SKM-1 (cell line): ENCODE data around the gene NELFA.

Experiments used
- DNase-seq: peaks from one replicate; lab custom pipeline; 2025; ENCODE audit not compliant: unreplicated experiment; lab: John Stamatoyannopoulos, UW

Gene NELFA

DNA sequence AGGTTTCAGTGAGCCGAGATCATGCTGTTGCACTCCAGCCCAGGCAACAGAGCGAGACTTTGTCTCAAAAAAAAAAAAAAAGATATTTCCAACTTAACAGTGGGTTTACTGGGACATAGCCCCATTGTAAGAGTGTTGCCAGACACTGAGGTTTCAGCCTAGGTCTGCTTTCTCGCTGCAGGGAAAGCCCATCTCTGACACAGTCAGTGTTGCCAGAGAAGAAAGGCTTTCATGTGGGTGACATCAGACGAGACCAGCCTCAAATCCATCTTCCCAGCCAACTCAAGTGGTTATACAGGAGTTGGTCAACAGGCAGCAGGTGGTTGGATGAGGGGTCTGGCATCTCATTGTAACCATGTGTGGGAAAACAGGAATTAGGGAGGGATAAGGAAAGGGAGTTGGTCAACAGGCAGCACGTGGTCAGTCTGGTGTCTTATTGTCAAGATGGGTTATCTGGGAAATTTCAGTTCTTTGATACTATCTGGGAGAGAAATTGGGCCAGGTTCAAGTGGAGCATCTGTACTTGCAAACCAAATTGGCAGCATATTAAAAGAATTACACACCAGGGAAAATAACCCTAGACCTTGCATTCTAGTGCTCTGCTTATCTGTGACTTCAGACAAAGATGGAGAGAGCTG lies 41.1 kb downstream of the NELFA start:
- DNase-seq, result no peak

DNA sequence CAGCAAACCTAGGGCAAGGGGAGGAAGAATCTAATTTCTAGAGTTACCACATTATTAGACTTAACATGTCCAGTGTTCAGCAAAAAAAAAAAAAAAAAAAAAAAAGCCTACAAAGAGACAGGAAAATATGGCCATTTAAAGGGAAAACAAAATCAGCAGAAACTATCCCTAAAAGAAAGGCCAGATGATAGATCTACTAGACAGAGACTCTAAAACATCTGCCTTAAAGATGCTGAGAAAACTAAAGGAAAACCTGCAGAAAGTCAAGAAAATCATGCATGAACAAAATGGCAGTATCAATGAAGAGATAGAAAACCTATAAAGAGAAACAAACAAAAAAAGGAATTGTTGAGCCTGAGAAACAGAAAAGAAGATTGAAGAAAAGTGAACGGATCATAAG lies 43.8 kb downstream of the NELFA start:
- no peak for DNase-seq

DNA sequence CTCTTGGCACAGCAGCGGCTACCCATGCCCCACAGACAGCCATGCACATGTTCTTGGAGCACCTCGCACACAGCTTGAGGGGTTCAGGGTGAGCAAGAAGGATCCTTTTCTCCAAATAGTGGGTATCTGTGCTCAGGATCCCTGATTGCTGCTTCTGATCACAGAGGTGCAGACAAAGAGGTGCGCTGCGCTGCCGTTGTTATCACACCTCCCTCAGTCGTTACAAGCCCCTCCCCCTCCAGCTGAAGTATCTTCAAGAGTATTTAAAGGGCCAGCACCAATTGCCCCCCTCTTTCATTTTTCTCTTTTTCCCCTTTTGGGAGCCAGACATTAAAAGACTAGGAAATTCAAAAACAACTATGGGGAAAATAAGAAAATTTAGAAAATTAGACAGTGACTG lies 44.3 kb downstream of the NELFA start:
- no peak for DNase-seq

DNA sequence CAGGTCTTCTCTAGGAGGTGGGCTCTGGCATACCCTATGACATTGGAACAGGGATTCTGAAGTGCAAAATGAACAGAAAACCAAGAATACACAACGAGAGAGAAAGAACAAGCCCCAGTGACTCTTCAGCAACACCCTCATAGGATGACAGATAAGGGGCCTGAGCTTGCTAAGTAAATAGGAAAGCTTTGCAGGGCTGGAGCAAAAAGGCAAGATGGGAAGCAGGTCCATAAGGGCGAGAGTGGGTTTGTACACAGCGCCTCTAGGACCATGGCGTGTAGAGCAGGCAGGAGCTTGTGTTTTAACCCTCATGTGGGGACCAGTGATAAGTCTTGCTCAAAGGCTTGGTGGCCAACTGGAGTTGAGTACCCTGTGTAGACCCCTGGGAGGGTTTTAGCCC lies 45.8 kb downstream of the NELFA start:
- no peak for DNase-seq

DNA sequence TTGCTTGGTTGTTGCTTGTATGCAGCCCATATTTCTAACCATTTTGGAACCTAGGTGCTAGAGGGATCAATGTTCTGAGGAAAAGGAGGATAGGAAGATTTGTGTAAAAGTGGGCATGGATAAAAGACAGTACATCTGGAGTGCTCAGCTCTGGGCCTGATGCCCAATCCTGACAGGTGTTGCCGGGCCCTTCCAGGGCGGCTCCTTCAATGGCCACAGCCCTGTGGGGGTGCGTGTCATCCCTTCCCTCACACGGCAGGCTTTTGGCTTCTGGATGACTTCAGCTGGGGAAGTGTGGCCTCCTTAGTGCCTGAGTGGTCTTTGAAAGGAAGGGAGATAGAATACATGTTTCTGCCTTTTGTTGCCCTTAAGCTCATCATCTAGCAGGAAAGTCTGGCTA lies 47.2 kb downstream of the NELFA start:
- DNase-seq, result no peak

DNA sequence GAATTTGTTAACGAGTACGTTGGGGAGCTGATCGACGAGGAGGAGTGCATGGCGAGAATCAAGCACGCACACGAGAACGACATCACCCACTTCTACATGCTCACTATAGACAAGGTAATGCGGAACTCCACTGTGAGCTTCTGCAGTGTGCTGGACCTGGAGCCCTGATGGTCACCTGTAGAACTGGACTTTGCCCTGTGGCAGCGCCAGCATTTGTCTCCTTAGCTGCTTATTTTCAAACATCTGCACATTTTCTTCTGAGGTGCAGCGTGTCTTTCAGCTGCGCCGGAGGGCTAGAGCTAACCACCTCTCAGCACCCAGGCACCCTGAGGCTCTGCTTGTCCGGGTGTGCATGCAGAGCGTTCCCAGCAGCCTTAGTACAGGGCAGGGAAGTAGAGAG lies 47.7 kb downstream of the NELFA start:
- DNase-seq, result no peak

DNA sequence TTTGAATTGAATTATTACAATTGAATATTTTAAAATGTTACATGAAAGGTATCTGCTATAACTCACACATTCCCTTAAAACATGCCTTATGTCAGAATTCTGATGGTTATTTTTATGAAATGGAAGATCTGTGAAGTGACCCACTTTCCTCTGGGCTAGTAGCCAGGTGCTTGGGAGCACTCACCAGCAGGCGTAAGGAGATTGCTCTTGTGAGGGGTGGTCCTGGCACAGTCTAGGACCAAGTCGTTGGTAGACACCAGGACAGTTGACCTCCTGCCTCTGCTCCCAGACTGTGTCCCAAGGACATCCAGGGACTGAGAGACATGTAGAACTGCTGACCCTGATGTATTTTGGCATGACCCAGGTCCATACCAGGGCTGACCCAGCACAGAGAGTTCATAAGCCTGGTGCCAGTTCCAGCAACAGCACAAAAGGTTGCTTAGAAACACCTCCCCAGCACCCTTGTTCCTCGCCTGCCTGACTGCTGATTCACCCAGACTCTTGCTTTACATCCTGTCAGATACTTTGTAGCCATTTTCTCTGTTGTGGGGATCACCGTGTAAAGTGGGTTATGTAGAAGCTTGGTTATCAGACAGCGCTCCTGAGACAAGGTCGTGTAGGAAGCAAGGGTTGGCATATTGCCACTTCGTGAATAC lies 48.5 kb downstream of the NELFA start:
- DNase-seq, result no peak

DNA sequence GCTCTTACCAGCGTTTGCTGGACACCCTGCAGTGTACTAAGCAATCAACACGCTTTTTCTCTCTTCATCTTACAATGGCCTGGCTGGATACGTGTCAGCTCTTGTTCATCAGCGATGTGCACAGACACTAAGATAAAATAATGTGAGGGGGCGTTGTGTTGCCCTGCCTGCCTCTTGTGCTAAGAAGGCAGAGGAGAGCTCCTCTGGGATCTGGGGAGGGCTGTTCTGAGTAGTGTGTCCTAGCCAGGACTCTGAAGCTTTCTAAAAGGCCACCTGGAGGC lies 49.7 kb downstream of the NELFA start:
- DNase-seq, result no peak

DNA sequence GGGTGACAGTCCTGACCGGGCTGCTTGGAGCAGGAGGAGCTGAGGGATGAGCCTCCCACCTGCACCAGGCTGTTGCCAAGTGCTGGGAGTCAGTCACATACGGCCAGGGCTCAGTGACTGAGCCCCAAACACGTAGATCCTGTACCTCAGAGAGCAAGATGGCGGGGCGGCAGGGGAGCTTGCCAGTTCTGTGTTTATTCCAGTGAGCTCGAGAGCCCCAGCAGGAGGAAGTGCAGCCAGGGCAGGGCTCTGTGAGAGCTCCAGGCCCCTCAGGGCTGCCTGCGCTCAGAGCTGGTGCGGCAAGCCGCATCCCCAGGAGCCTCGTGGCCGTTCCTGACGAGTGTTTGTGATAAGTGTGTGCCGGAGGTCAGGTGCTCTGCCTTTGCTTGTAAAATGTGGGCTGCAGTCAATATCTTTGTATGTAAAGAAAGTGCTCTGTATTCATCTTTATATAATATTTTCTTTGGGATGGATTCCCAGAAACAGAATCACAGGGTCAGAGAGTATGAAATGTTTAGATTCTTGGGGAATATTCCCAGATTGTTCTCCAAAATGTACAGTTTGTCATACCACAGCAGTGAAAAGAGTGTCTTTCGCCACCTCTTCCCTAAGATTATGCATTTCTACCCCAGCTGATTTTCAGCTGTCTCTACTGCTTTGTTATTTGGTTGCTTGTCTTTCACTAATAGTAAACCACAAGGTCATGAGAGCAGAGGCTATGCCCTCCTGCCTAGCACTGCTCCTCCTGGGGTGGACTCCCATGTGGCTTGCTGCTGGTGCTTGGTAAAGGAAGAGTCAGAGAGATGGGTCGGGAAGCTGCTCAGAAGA lies 50.3 kb downstream of the NELFA start:
- no peak for DNase-seq

DNA sequence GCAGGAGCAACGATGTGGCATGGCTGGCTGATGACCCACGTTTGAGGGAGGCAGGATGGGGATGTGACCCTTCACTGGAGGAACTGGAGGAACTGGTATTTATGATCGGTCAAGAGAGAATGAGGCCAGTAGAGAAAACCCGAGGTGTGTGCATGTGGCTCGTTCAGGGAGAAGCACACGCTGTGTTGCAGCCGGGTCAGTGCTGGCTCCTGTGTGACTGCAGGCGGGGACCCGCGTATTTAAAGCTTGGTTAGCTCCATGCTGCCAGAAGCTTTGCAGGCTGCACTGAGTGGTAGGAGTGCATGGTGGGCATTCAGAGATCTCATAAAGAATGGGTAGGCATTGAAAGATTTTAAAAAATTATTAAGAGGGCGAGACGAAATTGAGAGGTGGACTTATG lies 52.1 kb downstream of the NELFA start:
- DNase-seq, result no peak

DNA sequence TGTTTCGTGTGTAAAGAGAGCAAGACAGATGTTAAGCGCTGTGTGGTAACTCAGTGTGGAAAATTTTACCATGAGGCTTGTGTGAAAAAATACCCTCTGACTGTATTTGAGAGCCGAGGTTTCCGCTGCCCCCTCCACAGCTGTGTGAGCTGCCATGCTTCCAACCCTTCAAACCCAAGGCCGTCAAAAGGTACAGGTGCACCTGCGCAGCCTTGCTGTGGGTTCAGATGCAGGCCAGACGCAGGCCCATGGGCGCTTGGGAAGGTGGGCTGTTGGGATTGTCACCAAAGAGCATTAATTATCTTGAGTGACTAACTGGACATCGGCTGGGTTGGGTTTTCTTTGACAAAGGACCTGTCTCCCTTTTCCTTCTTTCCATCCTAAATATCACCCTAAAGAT lies 55.4 kb downstream of the NELFA start:
- DNase-seq, result no peak

DNA sequence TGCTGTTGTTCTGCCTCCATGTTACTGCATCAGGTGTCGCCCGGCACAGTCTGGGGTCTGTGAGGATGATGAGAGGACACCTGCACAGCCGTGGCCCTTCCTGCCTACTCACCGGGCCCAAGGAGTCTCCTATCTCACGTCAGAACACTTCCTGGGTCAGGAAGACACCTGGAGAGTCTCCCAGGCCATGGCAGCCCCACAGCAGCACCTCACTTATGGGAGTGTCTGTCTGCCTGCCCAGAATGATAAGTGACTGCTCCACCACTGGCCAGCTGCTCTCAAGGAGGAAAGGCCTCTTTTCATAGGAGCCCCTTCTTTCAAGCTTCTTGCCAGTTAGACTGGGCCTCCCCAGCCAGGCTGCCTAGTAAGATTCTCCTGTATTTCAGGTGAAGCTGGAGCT lies 56.1 kb downstream of the NELFA start:
- DNase-seq, result no peak

DNA sequence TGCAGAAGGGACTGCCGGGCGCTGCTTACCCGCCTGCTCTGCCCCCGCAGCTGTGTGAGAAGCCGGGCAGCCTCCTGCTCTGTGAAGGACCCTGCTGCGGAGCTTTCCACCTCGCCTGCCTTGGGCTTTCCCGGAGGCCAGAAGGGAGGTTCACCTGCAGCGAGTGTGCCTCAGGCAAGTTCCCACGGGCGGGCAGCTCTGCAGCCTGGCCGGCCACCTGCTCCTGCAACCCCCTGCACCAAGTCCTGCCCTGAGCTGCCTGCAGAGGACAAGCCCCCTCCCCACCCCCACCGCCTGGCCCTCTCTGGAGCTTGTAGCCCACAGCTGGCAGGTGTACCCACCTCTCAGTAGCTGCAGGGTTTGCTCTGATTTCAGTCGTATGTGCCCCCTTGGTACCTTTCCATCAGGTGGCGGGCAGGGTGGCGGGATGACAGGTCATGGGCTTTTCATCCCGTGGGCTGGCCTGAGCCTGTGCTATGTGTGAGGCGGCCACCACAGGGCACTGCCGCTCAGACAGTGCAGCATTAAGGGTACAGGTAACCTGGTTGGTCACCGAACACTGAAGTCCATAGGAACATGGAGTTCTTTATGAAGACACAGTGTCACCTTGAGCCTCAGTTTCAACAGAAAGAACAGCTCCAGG lies 56.6 kb downstream of the NELFA start:
- DNase-seq, result no peak

DNA sequence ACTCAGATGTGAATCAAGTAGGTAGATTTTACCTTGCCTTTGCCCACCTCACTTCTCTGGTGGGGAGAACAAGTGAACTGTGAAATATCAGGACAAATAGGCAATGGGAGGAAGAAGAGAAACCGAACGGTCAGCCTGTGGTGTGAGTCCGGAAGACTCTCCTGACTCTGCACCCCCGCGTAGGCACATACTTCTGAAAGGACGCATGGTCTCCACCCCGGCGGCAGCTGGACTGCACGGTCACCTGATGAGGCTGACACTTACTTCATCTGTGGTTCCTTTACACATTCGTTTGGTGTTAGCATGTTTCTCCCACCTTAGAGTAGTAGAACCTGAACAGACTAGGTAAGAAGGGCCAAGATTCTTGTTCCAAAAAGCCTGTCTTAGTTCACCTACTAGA lies 58.4 kb downstream of the NELFA start:
- no peak for DNase-seq

DNA sequence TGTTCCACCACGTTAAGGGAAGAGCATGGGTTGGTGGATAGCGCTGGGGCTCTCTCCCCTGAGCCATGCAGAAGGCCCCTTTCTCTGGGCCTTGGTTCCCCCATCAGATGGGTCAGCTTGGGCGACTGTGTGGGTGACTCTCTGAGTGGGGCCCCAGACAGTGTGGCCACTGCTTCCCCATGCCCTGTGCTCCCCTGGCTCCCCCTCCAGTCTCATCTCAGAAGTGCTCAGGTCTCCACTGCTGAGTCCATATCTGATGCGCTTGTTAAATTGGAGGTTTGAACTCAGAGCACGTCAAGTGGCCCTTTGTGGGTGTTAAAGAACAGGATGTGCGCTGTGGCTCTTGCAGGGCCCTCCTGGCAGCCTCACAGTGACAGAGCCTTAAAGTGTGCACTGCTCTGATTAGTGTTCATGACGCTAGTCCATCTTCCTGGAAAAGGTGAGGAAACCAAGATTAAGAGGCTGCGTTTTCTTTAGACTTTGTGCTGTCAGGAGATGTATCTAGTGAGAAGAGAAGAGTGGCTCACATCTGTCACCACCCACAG lies 59.8 kb downstream of the NELFA start:
- DNase-seq, result no peak

DNA sequence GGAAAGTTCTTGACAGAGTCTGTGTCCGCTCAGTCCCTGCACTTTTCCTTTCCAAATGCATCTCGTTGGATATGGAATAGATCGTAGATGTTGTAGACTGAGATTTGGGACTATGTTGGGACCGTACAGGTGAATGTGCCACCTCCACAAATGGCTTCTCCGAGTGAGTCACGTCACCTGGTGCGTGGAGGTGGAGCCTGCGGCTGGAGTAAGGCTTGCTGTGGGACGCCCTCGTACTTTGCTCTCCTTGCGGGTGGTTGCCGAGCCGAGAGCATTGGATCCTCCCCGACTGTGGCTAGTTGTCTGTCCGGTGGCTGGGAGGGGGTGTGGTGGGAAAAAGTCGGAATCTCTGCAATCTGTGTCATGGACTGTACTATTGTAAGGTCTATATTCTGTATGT lies 60.5 kb downstream of the NELFA start:
- DNase-seq, result no peak

DNA sequence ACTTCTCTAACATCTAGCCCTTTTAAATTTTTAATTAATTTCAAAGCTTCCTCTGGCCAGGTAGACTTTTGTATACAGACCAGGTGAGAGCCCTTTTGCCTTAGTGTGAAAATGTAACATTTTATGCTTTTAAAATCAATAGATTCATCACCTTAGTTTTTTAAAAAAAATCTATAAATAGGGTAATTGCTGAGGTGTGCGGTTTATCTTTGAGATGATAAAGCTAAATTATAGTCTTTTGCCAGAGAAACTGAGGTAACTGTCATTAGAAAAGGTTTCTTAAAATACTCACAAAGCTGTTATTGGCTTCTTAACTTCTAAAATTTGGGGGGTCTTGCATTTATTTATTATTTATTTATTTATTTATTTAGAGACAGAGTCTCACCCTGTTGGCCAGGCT lies 62.9 kb downstream of the NELFA start:
- DNase-seq, result no peak

DNA sequence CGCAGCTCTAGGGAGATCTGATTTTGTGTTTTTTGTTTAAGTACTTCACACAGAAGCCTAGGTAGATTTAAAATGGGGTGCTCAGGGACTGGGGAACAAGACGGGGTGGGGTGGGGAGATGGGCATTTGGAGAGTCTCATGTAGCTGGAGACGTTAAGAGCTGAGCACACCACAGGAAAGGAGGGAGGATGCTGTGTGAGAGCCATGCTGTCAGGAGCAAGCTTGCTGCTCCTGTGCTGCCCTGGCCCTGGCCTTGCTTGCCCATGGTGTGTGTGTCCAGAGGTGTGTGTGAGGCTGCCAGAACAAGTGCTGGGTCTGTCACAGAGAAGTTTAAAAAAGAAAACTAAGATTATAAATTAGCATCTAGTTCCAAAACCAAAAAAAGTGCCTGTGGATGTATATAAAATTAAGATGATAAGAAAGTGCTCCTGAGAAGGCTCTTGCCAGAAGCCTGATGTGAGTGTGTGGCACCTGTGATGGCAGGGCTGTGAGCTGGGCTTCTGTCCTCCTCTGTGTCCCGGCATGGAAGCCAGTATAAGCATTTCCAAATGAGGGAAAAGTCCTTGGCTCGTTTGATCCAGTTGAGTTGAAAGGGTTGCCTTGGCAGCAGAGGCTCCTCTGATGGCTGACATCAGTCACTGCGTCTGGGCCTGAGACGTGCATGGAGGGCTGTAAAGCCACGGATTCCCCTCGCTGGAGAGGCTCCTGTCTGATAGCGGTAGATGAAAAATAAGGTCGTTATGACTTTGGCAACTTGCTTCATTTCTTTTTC lies 63.5 kb downstream of the NELFA start:
- no peak for DNase-seq

DNA sequence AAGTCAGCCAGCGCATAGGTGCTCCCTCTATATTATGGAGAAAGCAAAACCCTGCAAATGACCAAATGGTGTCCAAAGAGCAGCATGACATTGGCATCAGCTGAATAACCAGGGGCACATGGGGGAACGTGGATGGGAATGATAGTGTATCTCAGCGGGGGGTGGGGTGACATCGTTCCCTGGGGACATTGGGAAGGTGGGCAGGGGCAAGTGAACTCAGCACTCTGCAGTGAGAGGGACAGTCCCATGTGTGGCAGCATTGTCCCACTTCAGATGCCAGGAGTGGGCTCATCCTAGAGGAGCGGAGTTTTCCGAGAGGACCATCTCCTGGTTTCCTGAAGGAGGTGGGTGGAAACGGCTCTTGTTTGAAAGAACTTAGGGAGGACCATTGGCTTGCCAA lies 64.8 kb downstream of the NELFA start:
- DNase-seq, result no peak

DNA sequence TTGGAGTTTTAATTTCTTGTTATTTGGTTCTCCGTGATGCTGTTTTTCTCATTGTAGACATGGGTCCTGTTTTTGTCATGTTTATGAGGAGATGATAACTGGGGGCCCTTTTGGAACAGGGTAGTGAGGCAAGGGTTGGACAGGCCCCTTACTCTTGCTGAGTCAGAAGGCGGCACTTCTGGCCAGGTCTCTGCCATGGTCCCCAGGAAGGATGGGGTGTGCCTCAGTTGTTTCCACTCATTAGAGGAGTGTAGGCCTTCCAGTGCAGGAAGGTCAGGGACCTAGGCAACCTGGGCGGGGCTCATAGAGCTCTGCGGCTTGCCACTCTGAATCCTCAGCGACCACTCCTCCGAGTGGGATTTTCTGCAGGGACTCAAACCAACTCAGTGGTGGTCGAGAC lies 68.2 kb downstream of the NELFA start:
- DNase-seq, result no peak
